GM18519 (cell line): ENCODE results near the gene ASPSCR1.

Experiments
- ATAC-seq: cut with Tn5 transposase; IDR thresholded peaks from one replicate; pipeline ENCODE4 v1.9.1; 2021; ENCODE audit warnings: mild to moderate bottlenecking, moderate library complexity; ENCODE audit not compliant: unreplicated experiment, low FRiP score

ASPSCR1 gene

GRCh38 chr17:82062984-82063368 is 85.5 kb downstream of the ASPSCR1 start:
- ATAC-seq, result no peak

GRCh38 chr17:82063424-82064415 is 86.3 kb downstream of the ASPSCR1 start:
- ATAC-seq, result no peak

- no peak for ATAC-seq
Measured at GRCh38 chr17:82064433-82065192, 87.2 kb downstream of the ASPSCR1 start.

GRCh38 chr17:82065193-82065637 is 87.8 kb downstream of the ASPSCR1 start:
- ATAC-seq, result no peak

- ATAC-seq, result no peak
Measured at GRCh38 chr17:82065638-82066303, 88.3 kb downstream of the ASPSCR1 start, which contains the start of gene DUS1L. Gene DUS1L, minus strand, starts transcription at chr17:82065804. Its CDS starts 745 bp downstream, at chr17:82065059.
